ENCODE data around the gene CPT2.

The CPT2 gene

DNA sequence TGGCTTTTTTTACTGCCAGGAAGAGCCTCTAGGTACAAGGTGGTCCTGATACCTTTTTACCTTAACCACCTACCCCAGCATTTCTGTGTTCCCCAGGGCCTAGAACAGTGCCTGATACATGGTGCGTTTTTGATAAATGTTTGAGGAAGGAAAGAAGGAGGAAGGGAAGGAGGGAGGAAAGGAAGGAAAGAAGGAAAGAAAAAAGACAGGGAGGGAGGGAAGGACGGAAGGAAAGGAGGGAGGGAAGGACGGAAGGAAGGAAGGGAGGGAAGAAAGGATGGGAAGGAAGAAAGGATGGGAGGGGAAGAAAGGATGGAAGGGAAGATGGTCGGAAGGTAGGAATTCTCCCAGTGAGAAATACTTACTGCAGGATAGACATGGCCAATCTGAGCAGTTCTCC is 53.7 kb downstream of the CPT2 start:
- TF ChIP-seq CTCF (IDR thresholded peaks at IDR 0.05; ENCODE audit: insufficient read depth, low read depth, low read length, missing control alignments): no peak

DNA sequence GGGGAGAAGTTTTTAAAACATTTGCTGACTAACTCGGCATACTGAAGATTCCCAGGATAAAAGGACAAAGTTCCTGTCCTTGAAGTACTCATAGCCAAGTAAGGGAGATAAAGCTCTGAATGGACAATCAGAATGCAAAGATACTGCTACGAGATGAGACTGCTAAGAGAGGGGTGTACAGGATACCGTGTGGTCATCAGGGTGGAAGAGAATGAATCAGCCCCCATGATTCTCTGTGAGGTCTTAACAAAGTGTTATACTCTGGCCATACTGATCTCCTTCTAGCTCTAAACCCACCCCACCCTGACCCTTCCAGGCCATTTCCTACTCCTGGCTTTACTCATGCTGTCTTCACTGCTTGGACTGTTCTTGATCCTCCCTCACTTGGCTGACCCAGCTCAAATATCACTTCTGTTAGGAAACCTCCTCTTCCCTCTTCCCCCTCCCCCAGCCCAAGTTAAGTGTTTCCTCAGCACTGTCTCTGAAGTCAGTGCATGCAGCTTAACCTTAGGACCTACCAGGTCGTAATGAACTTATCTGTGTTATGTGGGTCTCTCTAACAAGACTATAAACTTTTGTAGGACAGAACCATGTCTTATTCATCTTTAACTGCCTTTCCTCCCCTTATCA is 57.5 kb downstream of the CPT2 start:
- no peak overlapping the region for H3K4me3 ChIP-seq (ENCODE audit: low read depth, low read length)
- no peak for TF ChIP-seq CTCF (IDR thresholded peaks at IDR 0.05; ENCODE audit: insufficient read depth, low read depth, low read length, missing control alignments)
- no peak for DNase-seq (ENCODE audit: low read depth)

More for the DNA sequence above, 53.7 kb downstream of the CPT2 start:
- no peak for DNase-seq (ENCODE audit: low read depth)
- no peak overlapping the region for H3K4me3 ChIP-seq (ENCODE audit: low read depth, low read length)

- no peak for DNase-seq (ENCODE audit: low read depth)
- peak; percentile 4 for TF ChIP-seq CTCF (IDR thresholded peaks at IDR 0.05; ENCODE audit: insufficient read depth, low read depth, low read length, missing control alignments)
- H3K4me3 ChIP-seq (ENCODE audit: low read depth, low read length): no peak overlapping the region
Measured at GRCh38 chr1:53255031-53255430, 58.4 kb downstream of the CPT2 start.

DNA sequence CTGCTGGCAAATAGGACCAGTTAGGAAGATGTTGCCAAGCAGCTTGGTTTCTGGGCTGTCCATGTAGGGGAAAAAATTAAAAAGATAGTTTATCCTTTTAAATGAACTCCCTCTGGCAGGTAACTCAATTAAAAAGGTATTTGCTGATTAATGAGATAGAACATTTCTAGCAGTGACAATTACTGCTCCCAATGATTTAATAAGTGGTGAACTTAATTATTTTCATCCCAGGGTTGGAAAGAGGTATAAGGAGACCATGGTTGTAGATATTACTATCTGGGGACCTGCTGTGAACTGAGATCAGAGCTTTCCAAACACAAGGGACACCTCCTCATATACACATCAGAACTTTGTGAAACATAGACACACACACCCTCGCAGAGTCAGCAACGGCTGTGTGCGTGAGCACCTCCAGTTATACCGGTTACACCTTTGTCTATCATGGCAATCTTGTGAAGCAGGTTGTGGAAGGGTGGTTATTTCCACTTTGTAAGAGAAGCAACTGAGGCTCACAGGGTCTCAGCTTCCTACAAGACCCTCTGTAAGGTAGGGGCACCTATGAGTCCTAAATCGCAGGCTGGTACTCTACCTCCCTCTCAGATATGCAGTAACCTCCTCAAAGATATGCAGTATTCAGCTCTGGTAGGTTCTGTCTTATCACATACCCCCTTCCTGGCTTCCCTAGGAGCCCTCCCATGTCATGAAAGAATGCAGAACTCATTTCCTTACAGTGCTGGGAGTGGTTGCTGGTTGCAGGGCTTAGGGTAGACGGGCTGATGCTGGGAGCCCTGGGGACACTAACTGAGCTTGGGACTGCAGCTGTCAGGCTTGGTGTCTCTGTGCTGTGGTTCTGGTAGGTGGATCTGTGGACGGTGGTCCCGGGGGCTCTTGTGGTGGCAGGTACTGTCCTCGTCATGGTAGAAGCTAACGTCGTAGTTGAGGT is 60.2 kb downstream of the CPT2 start:
- no peak for TF ChIP-seq CTCF (IDR thresholded peaks at IDR 0.05; ENCODE audit: insufficient read depth, low read depth, low read length, missing control alignments)
- H3K4me3 ChIP-seq (ENCODE audit: low read depth, low read length): no peak overlapping the region
- DNase-seq (ENCODE audit: low read depth): no peak

- DNase-seq (ENCODE audit: low read depth): no peak
- no peak overlapping the region for H3K4me3 ChIP-seq (ENCODE audit: low read depth, low read length)
- no peak for TF ChIP-seq CTCF (IDR thresholded peaks at IDR 0.05; ENCODE audit: insufficient read depth, low read depth, low read length, missing control alignments)
Measured at GRCh38 chr1:53257454-53258081, 60.9 kb downstream of the CPT2 start.

- H3K4me3 ChIP-seq (ENCODE audit: low read depth, low read length): no peak overlapping the region
- DNase-seq (ENCODE audit: low read depth): no peak
- no peak for TF ChIP-seq CTCF (IDR thresholded peaks at IDR 0.05; ENCODE audit: insufficient read depth, low read depth, low read length, missing control alignments)
Measured at GRCh38 chr1:53258216-53258615, 61.6 kb downstream of the CPT2 start.
